ENCODE measurements around the gene SEZ6. TPM values are rescaled to one million over a fixed set of nuclear protein-coding genes. Genes with fewer than 3 reads are reported as not detected.
"Not testable (repeated sequence)": the region's sequence is repeated elsewhere in the genome, so short reads cannot be mapped to it uniquely, and the experiment has no call there.

The SEZ6 gene
- total RNA-seq, 1 experiment from 2014 or later = not detected

- no peak for DNase-seq
- no peaks in the 10 kb centered on the region for H3K27me3 ChIP-seq
- H3K4me3 ChIP-seq = no peak overlapping the region
- H3K36me3 ChIP-seq = peaks cover 44% of the 10 kb centered on the region
- H3K9me3 ChIP-seq = no peaks in the 10 kb centered on the region
These were observed 60.7 kb downstream of the SEZ6 start for GRCh38 chr17:28944862-28945741.

- no peak overlapping the region for H3K4me3 ChIP-seq
- DNase-seq = no peak
- no peaks in the 10 kb centered on the region for H3K27me3 ChIP-seq
These were observed 61.5 kb downstream of the SEZ6 start for GRCh38 chr17:28944343-28944742.

DNA sequence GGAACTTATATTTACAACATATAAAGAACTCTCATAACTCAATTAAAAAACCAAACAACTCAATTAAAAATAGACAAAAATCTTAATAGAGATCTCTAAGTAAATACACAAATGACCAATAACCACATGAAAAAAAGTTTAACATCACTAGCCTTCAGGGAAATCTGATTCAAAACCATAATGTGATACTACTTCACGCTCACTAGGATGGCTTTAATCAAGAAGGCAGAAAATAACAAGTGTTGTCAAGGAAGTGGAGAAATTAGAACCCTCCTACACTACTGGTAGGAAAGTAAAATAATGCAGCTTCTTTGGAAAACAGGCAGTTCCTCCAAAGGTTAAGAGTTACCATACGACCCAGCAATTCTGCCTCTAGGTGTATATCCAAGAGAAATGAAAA lies 62.9 kb downstream of the SEZ6 start:
- no peaks in the 10 kb centered on the region for H3K9me3 ChIP-seq
- H3K4me3 ChIP-seq = no peak overlapping the region
- H3K36me3 ChIP-seq = peaks cover 39% of the 10 kb centered on the region
- no peak for DNase-seq
- no peaks in the 10 kb centered on the region for H3K27me3 ChIP-seq

More at GRCh38 chr17:28944343-28944742, 61.5 kb downstream of the SEZ6 start:
- no peaks in the 10 kb centered on the region for H3K9me3 ChIP-seq
- H3K36me3 ChIP-seq = peaks cover 47% of the 10 kb centered on the region

DNA sequence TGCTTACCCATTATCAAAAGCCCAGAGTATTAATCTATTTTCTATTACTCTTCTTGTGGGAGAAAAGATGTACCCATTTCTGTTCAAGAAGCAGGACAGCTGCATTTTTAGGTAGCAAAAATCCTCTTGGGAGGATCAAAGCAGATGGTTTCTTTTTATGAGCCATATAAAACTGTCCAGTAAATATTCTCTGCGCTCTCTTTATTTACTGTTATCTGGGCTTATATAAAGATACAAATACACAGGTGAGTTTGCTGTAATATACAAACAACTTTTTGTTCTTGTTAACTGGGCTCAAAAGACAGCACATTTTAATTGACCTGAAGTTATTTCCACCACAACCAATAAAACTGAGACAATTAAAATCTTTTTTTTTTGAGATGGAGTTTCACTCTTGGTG lies 64.6 kb downstream of the SEZ6 start:
- Histone ChIP-seq H3K27me3 (no peaks in the 10 kb centered on the region), H3K4me3 (no peak overlapping the region), H3K9me3 (no peaks in the 10 kb centered on the region), H3K36me3 (peaks cover 32% of the 10 kb centered on the region)
- DNase-seq = no peak

GRCh38 chr17:28940675-28941074 lies 65.2 kb downstream of the SEZ6 start:
- Histone ChIP-seq H3K27me3 (no peaks in the 10 kb centered on the region), H3K36me3 (peaks cover 36% of the 10 kb centered on the region), H3K9me3 (no peaks in the 10 kb centered on the region), H3K4me3 (no peak overlapping the region)
- DNase-seq = no peak

GRCh38 chr17:28940142-28940541 lies 65.7 kb downstream of the SEZ6 start:
- H3K9me3 ChIP-seq = no peaks in the 10 kb centered on the region
- no peaks in the 10 kb centered on the region for H3K27me3 ChIP-seq
- DNase-seq = no peak
- H3K4me3 ChIP-seq = no peak overlapping the region
- H3K36me3 ChIP-seq = peaks cover 41% of the 10 kb centered on the region

DNA sequence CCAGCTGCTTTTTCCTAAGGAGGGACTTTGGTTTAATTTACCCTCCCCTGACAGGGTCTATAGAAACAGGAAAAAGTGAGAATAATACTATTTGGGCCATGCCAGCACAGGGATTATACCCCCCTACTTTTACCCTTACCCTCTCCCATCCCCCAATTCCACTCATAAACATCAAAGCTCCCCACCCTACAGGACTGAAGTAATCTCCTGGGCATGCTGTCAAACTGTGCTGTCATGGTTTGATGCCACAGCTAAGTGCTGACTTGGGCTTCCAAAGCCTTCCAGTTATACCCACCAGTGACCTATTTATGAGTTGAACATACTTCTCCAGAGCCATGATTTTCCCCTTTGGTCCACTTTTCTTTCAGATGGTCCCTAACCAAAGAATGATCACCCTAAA lies 67.3 kb downstream of the SEZ6 start:
- H3K27me3 ChIP-seq = no peaks in the 10 kb centered on the region
- H3K9me3 ChIP-seq = no peaks in the 10 kb centered on the region
- peak; percentile 55 for DNase-seq
- no peak overlapping the region for H3K4me3 ChIP-seq
- H3K36me3 ChIP-seq = peaks cover 32% of the 10 kb centered on the region

DNA sequence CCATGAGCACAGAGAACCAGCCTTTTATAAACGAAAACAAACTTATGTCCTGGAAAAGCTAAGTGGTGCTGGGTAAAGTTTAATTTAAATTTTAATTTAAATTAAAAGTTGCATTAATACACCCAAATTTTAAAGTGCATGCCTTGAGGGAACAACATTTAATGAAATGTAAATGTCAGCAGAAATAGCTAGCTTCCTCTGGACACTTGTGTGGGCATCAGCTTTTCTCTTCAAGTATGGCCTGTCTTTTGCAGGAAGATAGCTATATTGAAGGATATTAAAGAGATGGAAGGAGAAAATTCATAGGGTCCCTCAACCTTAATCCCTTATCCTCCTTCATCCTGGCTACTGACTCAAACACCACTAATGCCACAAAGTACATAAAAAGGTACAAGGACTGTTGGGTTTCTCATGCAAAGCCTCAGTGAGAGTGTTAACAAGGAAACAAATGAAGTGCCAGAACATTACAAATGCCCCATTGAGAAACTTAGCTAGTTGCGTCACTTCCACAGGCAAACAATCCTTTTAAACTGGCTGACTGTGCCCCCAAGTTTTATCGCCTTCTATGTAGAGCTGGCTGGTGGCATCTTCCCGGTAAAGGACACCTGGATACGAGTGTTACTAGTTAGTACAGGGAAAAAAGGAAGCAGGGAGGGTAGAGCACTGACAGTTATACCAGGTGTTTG lies 68.6 kb downstream of the SEZ6 start:
- Histone ChIP-seq H3K9me3 (no peaks in the 10 kb centered on the region), H3K36me3 (peaks cover 33% of the 10 kb centered on the region), H3K27me3 (no peaks in the 10 kb centered on the region), H3K4me3 (no peak overlapping the region)
- no peak for DNase-seq

DNA sequence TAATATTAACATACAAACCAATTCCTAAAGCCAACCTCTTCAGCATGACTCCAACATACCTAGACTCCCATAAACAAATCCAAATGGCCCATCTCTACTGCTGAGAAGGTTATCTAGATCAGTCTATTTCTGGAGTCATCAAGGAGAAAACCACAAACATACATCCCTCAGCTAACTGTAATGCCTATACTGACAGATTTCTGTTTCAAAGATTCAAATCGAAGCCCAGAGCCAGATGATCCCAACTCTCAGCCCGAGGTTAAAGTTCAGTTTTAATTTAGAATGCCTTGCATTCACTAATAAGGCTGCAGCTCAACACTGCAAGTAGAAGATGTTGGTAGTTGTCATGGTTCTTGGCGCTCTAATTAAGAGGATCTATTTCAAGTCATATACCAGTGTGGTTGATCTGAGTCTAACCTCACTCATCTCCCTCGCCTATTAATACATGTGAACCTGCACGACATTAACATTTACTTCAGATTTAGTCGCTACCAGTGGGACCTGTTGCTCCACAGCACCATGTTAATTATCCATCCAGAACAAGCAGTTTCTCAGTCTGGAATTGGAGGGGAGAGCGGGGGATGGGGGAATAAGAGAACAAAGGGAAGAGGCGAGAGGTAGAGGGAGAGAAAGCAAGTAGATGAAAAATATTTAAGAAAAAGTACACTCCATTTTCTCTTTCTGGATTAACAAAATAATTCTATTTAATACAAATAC lies 69.9 kb downstream of the SEZ6 start:
- no peak overlapping the region for H3K4me3 ChIP-seq
- no peaks in the 10 kb centered on the region for H3K9me3 ChIP-seq
- no peak for DNase-seq
- no peaks in the 10 kb centered on the region for H3K27me3 ChIP-seq
- H3K36me3 ChIP-seq = peaks cover 31% of the 10 kb centered on the region

DNA sequence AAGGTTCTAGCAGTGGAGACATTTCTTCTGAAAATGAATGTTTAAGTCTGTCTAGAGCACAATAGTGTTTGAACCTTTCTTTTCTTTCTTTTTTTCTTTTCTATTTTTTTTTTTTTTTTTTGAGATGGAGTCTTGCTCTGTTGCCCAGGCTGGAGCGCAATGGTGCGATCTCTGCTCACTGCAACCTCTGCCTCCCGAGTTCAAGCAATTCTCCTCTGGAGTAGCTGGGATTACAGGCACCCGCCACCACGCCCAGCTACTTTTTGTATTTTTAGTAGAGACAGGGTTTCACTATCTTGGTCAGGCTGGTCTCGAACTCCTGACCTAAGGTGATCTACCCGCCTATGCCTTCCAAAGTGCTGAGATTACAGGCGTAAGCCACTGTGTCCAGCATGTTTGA lies 71.3 kb downstream of the SEZ6 start:
- peaks cover 27% of the 10 kb centered on the region for H3K36me3 ChIP-seq
- DNase-seq, H3K27me3 ChIP-seq, H3K4me3 ChIP-seq, H3K9me3 ChIP-seq: not testable (repeated sequence)

DNA sequence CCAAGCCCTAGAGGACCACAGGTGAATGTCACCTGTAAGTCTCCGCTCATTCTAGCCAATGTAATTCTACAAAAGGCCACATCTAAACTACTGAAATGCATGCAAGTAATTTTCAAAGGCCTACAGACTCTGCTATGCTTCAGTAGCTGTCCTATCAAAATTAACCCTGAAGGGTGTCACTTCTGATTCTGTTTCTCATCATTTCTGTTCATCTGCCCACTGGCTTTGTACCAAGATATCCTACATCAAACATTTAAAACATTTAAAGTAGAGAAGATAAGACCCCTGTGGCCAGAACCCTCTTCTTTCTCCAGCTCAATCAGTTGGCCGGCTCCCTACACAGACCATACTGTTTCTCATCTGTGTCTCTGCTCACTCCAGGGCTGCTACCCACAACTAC lies 76.0 kb downstream of the SEZ6 start:
- Histone ChIP-seq H3K9me3 (peaks cover 7% of the 10 kb centered on the region), H3K36me3 (peaks cover 57% of the 10 kb centered on the region), H3K27me3 (no peaks in the 10 kb centered on the region), H3K4me3 (no peak overlapping the region)
- no peak for DNase-seq

DNA sequence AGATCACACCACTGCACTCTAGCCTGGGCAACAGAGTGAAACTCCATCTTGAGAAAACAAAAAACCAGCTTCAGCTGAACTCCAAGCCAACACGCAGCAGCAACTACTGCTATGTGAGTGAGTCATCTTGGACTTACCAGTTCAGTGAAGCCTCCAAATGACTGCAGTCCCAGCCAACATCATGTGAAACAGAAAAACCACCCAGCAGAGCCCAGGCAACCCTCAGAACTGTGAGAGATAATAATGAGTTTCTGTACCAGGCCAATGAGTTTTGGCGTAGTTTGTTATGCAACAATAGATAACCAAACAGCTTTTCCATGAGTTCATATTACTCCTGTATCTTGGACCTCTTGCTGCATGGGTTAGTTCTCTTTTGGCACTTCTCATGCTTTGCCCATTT lies 77.8 kb downstream of the SEZ6 start:
- H3K36me3 ChIP-seq = peaks cover 67% of the 10 kb centered on the region
- peaks cover 7% of the 10 kb centered on the region for H3K9me3 ChIP-seq
- H3K4me3 ChIP-seq = no peak overlapping the region
- DNase-seq = peak; percentile 72
- H3K27me3 ChIP-seq = no peaks in the 10 kb centered on the region

GRCh38 chr17:28926786-28927185 lies 79.0 kb downstream of the SEZ6 start:
- Histone ChIP-seq H3K36me3 (peaks cover 68% of the 10 kb centered on the region), H3K9me3 (peaks cover 7% of the 10 kb centered on the region), H3K4me3 (no peak overlapping the region), H3K27me3 (no peaks in the 10 kb centered on the region)
- DNase-seq = no peak

DNA sequence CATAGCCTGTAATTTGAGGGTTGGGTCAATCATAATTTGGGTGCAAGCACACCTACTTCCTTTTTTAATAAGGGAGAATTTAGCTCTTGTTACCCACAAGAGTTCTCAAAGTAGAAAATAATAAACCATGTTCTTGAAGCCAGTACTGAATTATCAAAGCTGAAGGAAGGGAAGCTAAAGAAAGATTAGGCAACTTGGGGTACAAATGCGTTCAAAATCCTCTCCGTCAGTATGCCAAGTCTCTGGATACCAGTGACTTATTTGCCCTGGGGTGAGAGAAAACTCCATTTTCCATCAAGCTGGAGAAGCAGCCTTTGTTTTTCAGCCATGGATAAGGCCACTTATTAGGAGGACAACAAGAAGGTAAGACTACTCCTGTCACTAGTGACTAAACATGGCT lies 79.5 kb downstream of the SEZ6 start:
- DNase-seq = no peak
- Histone ChIP-seq H3K27me3 (no peaks in the 10 kb centered on the region), H3K4me3 (no peak overlapping the region), H3K9me3 (peaks cover 7% of the 10 kb centered on the region), H3K36me3 (peaks cover 70% of the 10 kb centered on the region)

GRCh38 chr17:28925912-28926365 lies 79.9 kb downstream of the SEZ6 start:
- H3K9me3 ChIP-seq = peaks cover 7% of the 10 kb centered on the region
- no peak overlapping the region for H3K4me3 ChIP-seq
- H3K36me3 ChIP-seq = peaks cover 75% of the 10 kb centered on the region
- no peaks in the 10 kb centered on the region for H3K27me3 ChIP-seq
- DNase-seq = no peak

- Histone ChIP-seq H3K9me3 (no peaks in the 10 kb centered on the region), H3K36me3 (peaks cover 94% of the 10 kb centered on the region), H3K27me3 (no peaks in the 10 kb centered on the region), H3K4me3 (no peak overlapping the region)
- DNase-seq = no peak
These were observed 85.6 kb downstream of the SEZ6 start for GRCh38 chr17:28920201-28920600.

DNA sequence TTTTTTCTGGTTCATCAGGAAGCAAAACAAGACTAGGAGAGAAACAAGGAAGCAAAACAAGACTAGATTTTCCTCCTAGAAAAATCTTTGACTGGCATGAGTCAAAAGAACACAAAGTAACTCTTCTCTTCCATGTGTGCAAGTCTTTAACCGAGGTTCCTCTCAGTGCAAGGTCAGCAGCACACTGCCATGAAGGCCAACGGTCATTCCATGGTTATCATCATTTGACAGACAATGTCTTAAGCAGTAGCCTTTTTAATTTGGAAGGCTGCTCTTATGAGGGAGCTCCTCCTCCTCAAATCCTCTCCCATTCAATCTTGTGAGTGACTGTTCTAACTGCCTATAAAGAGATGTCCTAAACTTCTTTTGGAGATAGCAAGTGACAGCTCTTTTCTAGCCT lies 87.5 kb downstream of the SEZ6 start:
- H3K36me3 ChIP-seq = peaks cover 97% of the 10 kb centered on the region

More for the DNA sequence above, 87.5 kb downstream of the SEZ6 start:
- no peak overlapping the region for H3K4me3 ChIP-seq
- no peaks in the 10 kb centered on the region for H3K27me3 ChIP-seq
- H3K9me3 ChIP-seq = no peaks in the 10 kb centered on the region
- DNase-seq = no peak
